Choroid plexus epithelial cell (primary cell): ENCODE measurements around the gene CREB3L2.
"Not testable (repeated sequence)": the region's sequence is repeated elsewhere in the genome, so short reads cannot be mapped to it uniquely, and the experiment has no call there.

Experiments used
- DNase-seq: peaks from one replicate; pipeline ENCODE4 v3.0.0-alpha.2; 2010; ENCODE audit warnings: low read depth
- H3K4me3 ChIP-seq: 2 replicates; pipeline ENCODE4 v1.5.1; 2011; ENCODE audit warnings: low read depth, mild to moderate bottlenecking, control low read depth, low read length, moderate library complexity
- CTCF ChIP-seq: conservative IDR thresholded peaks from 2 replicates; pipeline ENCODE4 v1.5.1; 2011; ENCODE audit warnings: low read depth, mild to moderate bottlenecking, control low read depth, inconsistent platforms, low read length, moderate library complexity

Gene CREB3L2

DNA sequence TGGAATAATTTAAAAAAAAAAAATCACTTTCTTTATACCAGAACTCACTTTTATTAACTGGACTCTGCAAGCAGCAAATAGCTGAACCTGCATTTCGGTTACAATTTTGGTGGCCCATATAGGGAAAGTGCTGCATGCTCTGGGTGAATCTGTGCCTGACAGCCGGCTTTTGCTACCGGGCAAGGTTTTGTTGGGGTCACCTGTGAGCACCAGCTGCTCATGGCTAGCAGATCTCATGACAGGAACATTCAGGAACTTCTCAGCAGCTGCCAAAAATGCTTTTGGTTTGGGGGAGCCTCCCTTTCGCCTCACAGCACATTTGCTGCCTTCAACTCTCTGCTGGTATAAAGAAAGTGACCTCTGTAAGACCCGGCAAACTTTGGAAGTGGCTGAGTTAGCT lies 13.2 kb upstream of the CREB3L2 start:
- no peak for TF ChIP-seq CTCF
- no peak overlapping the region for H3K4me3 ChIP-seq
- DNase-seq: no peak

DNA sequence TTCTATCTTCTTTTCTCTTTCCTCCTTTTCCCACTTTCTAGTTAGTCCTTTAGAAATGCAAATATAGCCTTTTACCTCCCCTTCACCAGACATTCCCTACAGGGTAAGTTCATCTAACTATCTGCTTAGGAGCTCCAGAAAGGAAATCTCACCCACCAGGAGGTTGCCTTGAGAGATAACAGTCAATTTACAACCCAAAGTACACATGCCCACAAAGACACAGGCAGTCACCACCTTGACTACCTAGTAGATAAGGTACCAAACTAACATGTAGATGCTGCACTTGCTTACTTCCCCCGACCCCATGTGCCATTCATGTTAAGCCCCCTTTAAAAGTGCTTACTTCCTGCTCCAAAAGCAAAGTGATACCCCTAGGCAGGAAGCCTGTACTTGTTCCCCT lies 12.8 kb upstream of the CREB3L2 start:
- no peak overlapping the region for H3K4me3 ChIP-seq
- DNase-seq: no peak
- no peak for TF ChIP-seq CTCF

DNA sequence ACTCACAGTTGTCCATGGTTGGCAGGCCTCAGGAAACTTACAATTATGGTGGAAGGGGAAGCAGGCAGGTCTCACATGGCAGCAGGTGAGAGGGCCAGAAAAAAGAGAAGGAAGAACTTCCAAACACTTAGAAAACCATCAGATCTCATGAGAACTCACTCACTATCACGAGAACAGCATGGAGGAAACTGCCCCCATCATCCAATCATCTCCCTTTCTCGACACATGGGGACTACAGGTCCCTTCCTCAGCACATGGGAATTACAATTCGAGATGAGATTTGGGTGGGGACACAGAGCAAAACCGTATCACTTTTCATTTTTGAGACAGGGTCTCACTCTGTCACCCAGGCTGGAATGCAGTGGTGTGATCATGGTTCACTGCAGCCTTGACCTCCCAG lies 12.3 kb upstream of the CREB3L2 start:
- DNase-seq, H3K4me3 ChIP-seq: not testable (repeated sequence)

GRCh38 chr7:138009350-138009653 lies 7.4 kb upstream of the CREB3L2 start:
- DNase-seq: no peak
- TF ChIP-seq CTCF: no peak
- H3K4me3 ChIP-seq: no peak overlapping the region

DNA sequence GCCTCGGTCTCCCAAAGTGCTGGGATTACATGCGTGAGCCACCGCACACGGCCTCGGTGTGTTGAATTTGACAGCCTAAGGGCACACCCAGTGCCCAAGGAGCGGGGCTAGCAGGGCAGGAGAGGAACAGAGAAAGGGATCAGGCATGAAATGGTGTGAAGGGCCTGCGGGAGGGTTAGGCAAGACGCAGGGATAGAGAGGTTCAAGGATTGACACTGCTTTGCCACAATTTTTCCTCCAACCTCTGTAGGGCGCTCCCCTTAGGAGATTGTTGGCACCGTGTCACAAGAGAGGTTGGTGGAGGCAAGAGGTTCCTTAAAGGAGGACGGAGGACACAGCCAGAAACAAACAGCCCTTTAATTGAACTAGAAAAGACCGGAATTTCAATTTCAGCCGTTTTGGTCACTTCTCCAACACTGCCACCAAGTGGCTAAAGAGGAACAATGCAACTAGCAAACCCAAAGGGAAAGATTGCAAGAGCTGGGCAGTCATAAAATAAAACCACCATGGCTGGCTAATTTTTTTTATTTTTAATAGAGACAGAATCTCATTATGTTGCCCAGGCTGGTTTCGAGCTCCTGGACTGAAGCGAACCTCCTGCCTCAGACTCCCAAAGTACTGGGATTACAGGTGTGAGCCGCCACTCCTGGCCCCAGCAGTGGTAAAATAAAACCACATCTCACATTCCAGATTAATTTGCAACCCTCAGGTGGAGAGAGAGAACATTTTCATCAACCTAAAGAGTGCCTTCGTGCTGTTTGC lies 6.9 kb upstream of the CREB3L2 start:
- H3K4me3 ChIP-seq: no peak overlapping the region
- TF ChIP-seq CTCF: peak; percentile 86
- DNase-seq: peak; percentile 85

- no peak for TF ChIP-seq CTCF
- DNase-seq: no peak
- H3K4me3 ChIP-seq: no peak overlapping the region
Measured at GRCh38 chr7:138008019-138008587, 6.2 kb upstream of the CREB3L2 start.

- no peak overlapping the region for H3K4me3 ChIP-seq
- DNase-seq: peak; percentile 55
- no peak for TF ChIP-seq CTCF
Measured at GRCh38 chr7:138006106-138006505, 4.2 kb upstream of the CREB3L2 start.
